Fibroblast of skin of abdomen (primary cell): ENCODE data around the gene MS4A4A. TPM values are rescaled to one million over a fixed set of nuclear protein-coding genes. Genes with fewer than 3 reads are reported as not detected.
"Not testable (repeated sequence)": the region's sequence is repeated elsewhere in the genome, so short reads cannot be mapped to it uniquely, and the experiment has no call there.

Source experiments
- DNase-seq: peaks from one replicate; pipeline ENCODE4 v3.0.0-alpha.2; 2013
- polyA plus RNA-seq, 2 experiments: library from polyadenylated mRNA; unstranded; fragments of 120-200 nt; gene quantifications; one replicate each; pipeline ENCODE4 v1.2.1, GENCODE V29; 2013; ENCODE audit not compliant: insufficient read length in 2 of 2

MS4A4A gene
- polyA plus RNA-seq (2013, experiment 1 of 2; ENCODE audit: insufficient read length), result not detected
- 0.11 TPM for polyA plus RNA-seq (2013, experiment 2 of 2; ENCODE audit: insufficient read length)

DNA sequence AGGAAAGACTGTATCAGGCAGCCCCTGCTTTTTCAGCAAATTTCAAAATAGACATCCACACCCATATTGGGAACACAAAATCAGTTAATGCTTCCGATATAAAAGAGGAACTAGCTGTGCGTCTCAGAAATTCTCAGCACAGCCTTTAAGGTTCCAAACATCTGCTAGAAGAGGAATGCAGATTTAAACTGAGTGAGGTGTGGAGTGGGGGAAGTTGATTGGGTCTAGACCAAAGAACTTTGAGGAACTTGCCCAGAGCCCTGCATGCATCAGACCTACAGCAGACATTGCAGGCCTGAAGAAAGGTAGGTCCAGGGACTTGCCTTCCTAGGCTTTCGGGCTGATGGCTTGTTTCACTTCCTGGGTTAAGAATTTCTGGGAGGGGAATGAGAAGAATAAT is at the start of gene MS4A4A:
MS4A4A (plus strand) TSS at position 255 of the 400 bp plus-strand sequence; CDS start at position 265, 10 bp downstream.
- DNase-seq, result no peak

DNA sequence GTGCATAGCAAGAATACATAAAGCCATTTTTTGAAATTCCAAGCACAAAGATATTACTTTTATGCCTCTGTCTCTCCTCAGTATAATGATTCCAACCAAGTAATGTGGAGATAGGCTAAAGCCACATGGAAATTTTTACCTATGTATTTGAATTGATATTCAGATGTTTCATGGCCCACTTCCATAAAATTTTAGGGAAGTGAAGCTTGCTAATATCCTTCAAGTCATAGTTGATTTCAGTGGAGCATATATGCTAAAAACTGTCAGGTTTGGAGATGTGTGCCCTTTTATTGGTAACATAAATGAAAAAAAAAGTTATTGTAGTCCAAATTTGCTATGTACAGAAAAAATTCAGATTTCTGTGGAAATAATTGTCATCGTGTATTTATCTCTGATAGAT is 49.8 kb upstream of the MS4A4A start:
- DNase-seq, result no peak

DNA sequence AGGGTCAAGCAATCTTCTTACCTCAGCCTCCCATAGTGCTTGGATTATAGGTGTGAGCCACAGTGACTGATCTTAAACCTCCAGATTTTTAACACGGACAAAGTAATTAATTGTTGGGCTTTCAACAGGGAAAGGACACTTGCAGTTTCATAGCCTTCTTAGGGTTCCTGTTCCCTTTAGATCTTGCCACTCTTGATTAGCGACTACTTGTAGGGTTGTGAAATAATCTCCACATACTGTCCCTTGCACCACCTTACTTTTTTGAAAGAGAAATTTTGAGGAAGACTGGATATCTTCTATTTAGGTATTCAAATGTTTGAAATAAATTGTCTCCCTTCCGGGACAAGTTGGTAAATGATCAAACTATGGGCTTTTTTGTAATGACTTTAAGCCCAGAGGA is 45.1 kb upstream of the MS4A4A start:
- DNase-seq, result no peak

DNA sequence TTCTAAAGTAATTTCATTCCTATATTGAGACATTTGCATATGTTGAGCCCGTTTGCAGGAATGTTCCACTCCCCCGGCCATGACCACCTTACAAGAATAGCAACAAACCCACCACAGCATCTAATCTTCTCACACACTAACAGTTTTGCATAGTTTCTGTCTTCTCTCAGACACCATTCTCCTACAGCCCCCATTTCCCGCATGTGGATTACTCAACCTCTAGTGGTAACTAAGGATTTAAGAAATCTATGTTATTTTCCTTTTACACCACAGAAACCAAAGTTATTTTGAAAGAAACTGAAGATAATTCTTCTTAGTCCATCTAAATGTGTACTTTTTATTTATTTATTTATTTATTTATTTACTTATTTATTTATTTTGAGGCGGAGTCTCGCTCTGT is 39.8 kb upstream of the MS4A4A start:
- no peak for DNase-seq

DNA sequence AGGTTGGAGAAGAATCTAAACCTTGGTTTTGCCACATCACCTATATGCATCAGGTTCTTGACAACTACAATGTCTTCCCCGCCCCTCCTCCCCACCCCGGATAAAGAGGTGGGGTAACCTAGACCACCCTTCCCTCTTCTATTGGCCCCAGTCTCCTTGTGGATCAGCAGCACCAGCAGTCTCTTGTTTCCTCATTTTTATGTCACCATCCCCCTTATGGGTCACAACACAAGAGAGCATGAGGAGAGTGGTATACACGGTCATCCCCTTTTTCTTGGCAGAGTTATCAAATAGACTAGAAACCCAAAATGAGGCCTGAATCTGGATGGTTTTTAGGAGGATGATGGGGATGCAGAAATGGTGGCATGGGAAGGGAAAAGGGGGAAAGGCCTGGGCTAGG is 38.7 kb upstream of the MS4A4A start:
- DNase-seq, result no peak

DNA sequence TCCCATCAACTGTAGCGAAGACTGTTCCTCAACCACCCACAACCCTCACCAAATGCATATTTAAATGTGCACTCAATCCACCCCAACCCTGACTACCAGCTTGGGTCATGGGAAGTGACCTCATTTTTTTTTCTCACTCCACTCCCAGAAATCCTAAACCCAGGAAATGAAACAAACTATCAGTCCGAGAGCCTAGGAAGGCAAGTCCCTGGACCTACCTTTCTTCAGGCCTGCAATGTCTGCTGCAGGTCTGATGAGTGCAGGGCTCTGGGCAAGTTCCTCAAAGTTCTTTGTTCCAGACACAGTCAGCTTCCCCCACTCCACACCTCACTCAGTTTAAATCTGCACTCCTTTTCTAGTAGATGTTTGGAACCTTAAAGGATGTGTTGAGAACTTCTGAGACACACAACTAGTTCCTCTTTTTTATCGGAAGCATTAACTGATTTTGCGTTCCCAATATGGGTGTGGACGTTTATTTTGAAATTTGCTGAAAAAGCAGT is 37.7 kb upstream of the MS4A4A start, which contains the start of gene MS4A4E:
MS4A4E (minus strand) TSS at position 398 of the 500 bp plus-strand sequence. CDS start 13,082 bp downstream, outside the sequence.
- DNase-seq, result no peak

DNA sequence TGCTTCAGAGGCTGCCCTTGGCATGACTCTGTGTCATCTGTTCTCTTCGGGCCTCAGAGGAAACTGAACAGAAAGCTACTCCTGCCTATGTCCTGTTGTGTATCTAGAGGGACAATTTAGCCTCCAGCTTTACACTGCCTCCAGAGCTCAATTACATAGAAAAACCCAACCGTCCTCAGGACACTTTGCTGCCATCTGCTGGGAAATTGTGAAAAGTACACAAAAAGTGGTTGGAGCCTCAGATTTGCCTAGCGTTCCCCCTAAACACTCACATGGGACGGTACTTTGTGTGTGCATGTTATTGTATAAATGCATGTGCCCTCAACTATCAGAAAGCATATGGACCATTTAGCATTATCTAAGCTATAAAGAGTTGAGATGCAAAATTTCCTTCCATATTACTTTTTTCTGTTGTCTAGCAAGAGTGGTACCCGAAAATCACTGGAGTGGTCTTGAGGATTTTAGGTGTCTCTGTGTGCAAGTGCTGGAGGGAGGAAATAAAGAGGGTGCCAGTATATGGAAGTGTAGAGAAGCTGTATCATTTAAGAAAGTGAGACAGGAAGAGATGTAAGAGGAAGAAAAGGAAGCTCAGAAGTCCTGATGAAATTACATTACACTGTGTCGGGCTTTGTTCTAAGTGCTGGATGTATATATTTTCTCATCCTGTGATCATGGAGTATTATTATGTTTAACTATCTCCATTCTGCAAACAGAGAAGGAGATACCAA is 28.8 kb upstream of the MS4A4A start:
- no peak for DNase-seq

DNA sequence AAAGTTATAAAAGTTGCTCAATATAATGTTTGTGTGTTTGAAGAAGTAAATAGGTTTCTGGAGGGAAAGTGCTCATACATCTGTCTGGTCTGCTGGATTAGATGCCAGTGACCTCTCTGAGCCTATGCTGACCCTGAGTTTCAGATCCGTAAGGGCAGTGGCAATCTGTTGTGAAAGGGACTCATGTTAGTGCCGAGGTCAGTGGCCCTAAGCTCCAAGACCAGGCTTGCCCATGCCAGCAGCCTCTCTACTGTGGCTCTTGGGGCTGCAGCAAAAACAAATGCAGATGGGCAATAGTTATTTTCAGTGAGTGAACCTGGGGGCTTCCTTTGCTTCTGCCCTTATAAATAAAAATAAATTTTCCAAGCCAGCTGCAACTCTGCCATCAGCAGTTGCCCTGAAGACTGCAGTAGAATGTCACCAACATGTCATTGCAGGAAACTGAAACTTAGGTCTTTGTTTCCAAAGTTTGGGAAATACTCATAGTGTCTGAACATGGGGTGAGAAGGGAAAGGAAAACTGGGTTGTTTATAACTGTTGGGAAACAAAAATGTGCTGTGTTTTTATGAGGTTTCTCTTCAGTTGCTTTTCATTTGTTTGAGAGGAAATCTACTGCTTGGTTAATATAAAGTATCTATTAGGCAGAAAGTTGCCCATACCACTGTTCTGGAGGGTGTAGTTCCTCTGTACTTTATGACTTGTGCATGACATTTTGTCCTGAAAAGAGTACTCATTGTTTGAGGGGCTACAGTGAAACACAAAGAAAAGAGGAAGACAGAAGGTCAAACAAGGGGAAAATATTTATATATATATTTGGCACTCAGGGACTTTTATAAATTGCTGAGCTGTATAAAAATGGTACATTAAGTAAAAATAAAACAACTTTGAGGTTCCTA is 28.0 kb upstream of the MS4A4A start:
- DNase-seq, result no peak

DNA sequence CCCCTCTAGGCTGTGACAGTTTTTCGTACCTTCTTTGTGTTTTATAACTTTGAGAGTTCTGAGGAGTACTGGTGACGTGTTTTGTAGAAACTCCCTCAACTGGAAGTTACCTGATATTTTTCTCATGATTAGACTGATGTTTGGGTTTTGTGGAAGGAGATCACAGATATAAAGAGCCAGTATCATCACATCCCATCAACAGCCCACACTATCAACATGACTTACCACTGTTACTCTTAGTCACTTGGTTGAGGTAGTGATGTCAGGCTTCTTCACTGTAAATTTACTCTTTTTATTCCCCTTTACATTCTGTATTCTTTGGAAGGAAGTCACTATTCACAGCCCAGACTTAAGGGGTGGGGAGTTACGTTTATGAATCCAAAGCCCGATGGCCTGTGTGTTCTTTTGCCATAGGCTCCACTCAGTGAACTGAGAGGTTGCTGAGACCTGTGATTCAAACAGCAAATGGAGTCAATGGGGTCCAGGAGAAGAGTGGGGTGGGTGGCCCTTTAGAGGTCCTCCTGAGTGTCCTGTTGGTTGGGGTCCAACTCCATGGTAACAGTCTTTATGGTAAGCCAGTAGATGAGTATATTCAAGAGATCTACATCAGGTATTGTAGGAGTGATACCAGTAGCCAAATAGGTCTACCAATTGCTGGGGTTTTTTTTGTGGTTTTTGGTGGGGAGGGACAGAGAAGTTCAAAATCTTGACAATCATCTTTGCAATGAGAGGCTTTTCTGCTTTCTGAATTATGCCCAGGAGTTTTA is 22.3 kb upstream of the MS4A4A start:
- DNase-seq, result no peak

DNA sequence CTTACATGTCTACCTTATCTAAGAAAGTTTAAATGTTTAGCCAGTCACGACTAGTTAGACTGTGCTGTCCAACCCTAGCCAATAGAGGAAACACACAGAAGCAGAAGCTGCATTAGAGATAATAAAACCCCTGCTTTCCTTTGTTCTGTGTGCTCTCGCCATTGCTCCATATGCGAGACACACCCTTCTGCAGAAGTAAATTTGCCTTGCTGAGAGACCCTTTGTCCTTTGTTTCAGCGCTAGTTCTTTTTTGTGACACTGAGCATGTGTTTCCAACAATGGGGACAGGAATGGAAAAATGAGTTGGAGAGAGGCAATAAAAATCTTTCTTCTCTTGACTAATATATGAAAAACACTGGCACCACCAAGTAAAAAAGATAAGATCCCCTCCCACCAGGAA is 19.5 kb upstream of the MS4A4A start:
- no peak for DNase-seq

DNA sequence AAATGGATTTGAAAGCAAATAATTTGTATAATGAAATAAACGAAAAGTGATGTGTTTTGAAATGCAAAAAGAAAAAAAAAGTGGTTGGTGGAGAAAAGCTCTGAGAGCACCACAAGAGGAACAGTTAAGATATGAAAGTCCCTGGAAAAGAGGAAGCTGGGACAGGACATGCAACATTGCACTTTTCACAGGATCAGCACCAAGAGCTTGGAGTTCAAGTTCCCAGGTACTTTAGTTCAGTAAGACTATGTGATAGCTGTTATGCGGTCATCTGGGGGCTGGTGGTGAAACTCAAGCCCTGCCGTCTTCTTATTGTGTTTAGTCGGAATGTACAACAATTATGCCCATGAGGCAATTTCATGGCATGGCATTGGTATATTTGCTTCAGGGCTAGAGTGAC is 17.1 kb upstream of the MS4A4A start:
- no peak for DNase-seq

DNA sequence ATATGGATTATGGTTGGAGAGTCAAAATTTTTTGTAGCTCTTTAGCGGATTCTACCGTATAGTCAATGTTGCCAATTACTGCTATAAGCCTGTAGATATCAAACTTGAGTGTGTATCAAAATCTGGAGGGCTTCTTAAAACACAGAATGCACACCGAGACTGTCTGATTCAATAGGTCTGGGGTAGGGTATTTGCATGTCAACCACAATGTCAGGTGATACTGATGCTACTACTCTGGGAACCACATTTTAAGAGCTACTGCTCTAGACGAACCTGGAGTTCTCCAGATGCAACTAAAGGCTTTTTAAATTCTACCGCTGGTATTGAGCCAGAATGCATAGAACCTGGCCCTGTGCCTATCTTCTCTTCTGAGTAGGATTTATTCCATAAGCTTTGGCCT is 15.8 kb upstream of the MS4A4A start:
- DNase-seq, result no peak

DNA sequence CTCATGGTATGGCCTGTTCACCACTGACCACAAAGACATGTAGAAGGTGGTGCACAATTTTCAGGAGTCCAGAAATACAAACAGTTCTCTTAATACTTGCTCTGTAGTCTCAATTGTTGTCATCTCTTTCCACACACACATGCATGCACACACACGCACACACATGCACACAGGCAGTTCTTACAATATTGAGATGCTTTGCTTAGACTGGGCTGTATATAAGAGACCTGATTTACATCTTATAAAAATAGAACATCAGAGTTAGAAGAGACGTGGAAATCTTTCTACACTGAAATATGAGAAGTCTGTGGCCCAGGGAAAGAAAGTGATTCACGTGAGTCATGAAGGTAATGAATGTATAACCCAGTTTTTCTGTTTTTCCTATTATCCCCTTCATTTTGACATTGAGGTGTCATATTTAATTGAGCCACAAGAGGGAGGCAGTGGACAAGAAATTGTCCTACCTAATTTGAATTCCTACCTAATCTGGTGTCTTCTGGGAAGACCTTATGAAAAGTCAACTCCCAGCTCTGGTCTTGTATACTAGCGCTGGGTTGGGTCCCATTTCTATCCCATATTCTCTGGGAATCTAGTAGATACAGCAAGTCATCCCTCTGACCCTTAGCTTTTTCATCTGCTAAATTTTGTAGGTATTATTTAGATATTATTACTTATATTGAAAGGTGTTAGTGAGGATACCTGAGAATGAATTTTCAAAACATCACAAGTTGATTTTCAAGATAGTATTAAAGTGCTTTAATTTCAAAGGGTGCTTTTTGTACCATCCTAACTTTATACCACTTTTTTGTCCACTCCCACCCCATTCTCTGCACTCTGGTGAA is 14.9 kb upstream of the MS4A4A start:
- DNase-seq, result no peak

DNA sequence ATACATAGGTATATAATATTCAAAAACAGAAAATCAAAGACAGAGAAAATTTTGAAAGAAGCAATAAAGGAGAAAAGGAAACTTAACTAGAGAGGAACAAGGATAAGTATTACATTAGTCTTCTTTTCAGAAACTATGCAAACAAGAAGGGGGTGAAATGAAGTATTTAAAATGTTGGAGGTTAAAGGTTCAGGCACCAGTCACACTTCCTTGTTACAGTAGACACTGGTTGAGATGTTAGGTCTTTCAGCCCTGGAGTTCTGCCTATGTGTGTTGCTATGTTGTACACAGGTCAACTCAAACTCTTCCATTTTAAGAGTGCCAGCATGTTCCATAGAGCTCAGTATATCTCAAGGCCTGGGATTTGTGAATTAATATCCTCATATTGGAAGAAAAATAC is 6.0 kb upstream of the MS4A4A start:
- no peak for DNase-seq

DNA sequence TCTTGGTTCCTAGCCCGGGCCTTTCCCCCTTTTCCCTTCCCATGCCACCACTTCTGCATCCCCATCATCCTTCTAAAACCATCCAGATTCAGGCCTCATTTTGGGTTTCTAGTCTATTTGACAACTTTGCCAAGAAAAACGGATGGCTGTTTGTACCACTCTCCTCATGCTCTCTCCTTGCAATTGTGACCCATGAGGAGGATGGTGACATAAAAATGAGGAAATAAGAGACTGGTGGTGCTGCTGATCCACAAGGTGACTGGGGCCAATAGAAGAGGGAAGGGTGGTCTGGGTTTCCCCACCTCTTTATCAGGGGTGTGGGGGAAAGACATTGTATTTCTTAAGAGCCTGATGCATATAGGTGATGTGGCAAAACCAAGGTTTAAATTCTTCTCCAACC is 1.0 kb downstream of the MS4A4A start:
- no peak for DNase-seq

DNA sequence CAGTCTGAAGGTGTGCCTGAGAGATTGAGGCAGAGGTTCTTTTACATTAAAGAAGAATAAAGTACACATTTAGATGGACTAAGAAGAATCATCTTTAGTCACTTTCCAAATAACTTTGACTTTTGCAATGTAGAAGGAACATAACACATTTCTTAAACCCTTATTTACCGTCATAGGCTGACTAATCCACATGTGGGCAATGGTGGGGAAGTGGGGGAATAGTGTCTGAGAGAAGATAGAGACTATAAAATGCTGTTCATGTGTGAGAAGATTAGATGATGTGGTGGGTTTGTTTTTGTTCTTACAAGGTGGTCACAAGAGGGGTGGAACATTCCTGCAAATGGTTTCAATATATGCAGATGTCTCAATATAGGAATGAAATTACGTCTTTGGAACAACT is 1.8 kb downstream of the MS4A4A start:
- DNase-seq, result no peak

DNA sequence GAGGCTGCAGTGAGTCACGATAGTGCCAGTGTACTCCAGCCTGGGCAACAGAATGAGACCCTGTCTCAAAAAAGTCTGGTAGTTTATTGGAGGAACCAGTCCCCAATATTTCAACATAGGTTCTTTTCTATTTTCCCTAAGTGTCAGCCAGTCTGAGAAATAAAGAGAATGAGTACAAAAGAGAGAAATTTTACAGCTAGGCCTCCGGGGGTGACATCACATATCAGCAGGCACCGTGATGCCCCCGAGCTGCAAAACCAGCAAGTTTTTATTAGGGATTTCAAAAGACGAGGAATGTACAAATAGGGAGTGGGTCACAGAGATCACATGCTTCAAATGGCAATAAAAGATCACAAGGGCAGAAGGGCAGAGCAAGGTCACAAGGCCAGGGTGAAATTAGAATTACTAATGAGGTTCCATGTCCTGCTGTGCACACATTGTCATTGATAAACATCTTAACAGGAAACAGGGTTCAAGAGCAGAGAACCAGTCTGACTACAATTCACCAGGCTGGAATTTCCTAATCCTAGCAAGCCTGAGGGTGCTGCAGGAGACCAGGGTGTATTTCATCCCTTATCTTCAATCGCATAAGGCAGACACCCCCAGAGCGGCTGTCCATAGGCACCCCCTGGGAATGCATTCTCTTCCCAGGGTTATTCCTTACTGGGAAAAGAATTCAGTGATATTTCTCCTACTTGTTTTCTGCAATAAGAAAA is 5.1 kb downstream of the MS4A4A start:
- DNase-seq, result not testable (repeated sequence)

DNA sequence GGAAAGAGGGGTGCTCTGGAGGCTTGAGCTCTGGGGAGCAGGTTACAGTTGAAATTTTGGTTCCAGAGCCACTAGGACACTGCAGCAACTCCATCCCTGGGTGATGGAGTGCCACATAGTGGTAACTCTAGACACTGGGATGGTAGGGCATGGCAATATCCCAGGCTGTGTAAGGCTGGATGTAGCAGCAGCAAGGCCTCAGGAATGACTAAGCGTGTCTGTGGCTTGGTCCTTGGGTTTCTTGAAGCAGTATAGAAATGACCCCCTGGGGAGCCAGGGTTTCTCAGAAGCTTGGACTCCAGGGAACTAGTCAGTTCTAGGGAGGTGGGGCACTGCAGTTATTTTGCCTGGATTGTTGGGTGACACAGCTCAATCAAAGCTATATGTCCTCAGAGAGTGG is 8.1 kb downstream of the MS4A4A start:
- no peak for DNase-seq

DNA sequence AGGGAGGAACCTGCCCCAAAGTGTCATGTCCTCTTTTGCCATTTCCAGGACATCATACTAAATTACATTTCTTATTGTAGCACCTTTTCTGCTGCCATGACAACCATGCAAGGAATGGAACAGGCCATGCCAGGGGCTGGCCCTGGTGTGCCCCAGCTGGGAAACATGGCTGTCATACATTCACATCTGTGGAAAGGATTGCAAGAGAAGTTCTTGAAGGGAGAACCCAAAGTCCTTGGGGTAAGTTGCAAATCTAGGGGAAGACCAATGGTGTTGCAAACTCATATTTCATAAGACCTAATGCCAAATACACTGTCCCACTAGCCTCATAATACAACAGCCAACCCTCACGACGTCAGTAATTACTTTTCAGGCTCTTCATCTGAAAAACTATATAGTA is 11.7 kb downstream of the MS4A4A start:
- no peak for DNase-seq

DNA sequence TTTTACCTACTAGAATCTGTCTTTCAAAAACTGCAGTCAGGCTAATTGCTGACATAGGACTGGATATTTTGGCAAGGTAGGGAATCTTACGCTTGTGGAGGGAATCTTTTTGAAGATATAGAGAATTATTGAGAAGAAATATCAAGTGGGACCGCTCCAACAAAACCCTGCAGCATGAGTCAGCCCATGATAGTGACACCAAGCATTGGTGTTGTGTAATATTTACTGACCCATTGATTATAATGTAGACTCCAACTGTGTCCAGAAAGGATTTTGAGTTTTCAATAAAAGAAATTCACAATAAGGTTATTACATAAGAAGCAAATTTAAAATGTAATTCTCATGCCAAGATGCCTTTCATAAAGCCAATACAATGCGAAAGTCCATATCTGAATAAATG is 20.7 kb downstream of the MS4A4A start:
- DNase-seq, result no peak

DNA sequence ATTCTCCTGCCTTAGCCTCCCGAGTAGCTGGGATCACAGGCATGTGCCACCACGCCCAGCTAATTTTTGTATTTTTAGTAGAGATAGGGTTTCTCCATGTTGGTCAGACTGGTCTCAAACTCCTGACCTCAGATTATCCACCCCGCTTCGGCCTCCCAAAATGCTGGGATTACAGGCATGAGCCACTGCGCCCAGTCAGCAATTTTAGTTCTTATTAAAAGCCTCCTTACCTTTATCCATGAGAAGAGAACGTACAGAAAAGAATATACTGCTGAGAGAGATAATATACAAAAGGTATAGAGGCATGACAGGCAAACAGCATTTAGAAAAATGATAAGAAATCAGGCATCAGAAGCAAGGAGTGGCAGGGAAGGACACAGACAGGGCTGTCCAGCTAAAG is 21.4 kb downstream of the MS4A4A start:
- not testable (repeated sequence) for DNase-seq
